Activated CD8-positive, alpha-beta memory T cell treated with anti-CD3 and anti-CD28 coated beads for 4 hours (primary cell): Measurements from ENCODE around the gene VGF.

Source experiments
- DNase-seq, 2 donors: peaks; one replicate each; pipeline ENCODE4 v3.0.0-alpha.2; 2020; ENCODE audit warnings: low read depth in 2 of 2

Gene VGF

DNA sequence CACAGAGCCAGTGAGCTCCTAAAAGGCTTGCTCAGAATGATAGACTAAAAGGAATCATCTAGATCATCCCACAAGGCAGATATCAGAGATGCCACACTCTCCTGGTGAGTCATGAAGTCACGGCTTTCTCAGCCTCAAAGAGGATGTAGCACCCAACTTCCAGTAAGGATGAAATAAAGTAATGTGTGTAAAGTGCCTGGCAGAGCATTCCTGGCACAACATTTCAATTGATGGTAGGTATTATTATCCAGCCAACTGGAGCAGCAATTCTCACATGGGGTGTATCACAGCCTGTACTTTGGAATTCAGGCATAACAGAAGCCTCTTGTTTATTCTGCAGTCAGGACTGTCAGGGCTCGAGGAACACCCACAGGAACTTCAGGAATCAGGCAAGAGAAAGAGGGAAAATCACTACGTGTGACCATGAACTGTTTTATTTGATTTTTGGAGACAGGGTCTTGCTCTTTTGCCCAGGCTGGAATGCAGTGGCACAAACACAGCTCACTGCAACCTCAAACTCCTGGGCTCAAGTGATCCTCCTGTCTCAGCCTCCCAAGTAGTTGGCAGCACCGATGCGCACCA, 20.0 kb upstream of the VGF start:
- DNase-seq = no peak

DNA sequence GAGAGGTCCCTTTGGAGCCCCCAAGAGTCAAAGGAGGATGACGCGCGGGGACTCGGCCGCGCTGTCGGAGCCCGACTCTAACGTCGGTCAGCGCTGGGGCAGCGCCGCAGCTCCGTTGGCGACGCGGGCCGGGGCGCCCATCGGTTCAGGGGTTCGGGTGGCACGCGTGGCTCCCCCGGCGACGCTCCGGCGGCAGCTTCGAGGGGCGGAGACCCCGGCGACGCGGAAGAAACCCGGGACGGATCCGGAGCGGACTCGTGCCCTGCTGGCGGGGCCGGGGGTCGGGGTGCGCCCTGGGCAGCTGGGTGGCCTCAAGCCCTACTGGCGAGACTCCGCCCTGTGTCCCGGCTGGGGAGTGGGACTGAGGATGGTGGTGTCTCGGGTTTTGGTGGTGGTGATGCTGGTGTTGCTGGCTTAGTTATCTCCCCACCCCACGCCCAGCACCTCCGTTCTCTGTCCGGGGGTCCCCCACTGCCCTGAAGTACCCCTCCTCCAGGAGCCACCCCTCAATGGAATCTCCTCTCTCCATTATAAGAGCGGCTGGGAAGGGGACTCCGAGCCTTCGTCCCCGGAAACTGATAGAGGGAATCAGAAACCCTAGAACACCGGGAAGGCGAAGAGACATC, 14.9 kb upstream of the VGF start, which contains the start of gene NAT16:
TSS of gene NAT16 (minus strand) at position 164 of the 626 bp plus-strand sequence. CDS start 5,486 bp downstream, outside the sequence.
- no peak for DNase-seq

GRCh38 chr7:101179713-101180112, 14.3 kb upstream of the VGF start:
- no peak for DNase-seq

- no peak for DNase-seq
These were observed 13.7 kb upstream of the VGF start for GRCh38 chr7:101179117-101179516.

DNA sequence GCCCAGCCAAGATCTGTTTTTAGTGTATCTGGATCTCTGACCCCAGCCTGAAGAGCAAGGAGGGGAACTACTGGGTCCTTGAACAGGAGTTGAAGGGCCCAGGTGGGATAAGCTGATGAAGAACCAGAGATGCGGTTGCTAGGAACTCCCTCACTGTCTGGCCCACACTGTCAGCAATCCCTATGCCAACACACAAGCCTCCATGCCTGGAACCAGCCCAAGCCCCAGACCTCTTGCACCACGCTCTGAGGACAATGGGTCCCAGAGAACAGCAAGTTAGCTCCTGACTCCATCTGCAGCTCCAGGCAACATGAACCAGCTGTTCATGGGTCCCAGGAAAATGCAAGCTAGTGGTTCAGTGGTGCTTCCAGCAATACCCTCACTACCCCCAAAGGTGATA, 12.3 kb upstream of the VGF start:
- no peak for DNase-seq

- no peak for DNase-seq
These were observed 10.3 kb upstream of the VGF start for GRCh38 chr7:101175664-101176063.

- no peak for DNase-seq
These were observed 9.0 kb upstream of the VGF start for GRCh38 chr7:101174322-101174854.

DNA sequence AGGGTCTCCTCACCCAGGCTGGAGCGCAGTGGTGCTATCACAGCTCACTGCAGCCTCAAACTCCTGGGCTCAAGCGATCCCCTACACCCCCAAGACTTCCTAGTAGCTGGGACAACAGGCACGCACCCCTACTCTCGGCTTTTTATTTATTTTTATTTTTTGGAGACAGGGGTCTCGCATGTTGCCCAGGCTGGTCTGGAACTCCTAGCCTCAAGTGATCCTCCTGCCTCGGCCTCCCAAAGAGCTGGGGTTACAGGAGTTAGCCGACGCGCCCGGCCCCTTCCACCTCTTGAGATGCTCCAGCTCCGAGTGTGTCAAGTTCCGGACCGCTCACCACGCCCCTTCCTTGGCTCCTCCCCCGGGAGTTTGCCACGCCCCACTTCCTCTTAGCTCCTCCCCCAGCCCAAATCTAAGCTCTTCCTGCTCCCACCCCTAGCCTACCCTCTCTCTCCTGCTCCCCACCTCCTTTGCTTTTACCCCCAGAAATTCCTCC, 8.4 kb upstream of the VGF start:
- peak in 1 of 2 donors; percentile 31 for DNase-seq

DNA sequence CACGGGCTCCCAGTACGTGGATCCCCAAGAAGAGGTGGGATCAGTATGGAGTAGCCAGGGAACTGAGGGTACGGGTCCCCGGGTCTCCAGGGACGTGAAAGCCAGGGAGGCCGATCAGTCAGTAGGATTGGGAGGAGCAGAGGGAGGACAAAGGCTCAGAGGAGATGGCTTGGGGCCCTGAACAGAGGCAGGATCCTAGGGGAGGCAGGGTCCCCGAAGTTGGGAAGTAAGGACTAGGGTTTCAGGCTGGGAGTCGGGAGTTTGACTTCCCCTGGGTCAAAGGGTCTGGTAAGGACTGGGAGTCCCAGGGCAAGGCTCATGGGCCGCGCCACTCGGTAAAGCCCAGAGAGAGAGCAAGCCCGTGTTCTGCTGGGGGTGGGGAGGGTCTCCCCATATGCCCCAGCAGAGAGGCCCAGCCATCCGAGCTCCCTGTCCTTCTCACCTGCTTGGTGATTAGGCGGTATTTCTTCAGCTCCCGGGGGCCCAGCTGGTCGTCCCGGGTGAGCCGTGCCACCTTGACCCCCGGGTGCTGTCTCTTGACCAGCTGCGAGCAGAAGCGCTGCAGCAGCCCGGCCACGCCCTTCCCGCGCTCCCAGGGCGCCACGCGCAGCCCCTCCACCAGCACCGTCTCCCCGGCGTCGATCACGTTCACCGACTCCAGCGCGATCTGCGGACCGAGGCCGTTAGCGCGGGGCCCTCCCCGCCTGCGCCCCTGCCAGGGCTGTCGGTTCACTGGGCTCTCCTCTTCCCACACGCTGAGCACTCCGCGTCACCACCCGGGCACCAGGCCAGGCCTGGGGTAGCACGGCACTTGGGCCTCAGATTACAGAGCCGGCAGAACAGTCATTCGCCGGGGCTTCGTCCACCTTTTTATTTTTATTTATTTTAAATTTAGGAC, 7.7 kb upstream of the VGF start:
- DNase-seq = no peak

DNA sequence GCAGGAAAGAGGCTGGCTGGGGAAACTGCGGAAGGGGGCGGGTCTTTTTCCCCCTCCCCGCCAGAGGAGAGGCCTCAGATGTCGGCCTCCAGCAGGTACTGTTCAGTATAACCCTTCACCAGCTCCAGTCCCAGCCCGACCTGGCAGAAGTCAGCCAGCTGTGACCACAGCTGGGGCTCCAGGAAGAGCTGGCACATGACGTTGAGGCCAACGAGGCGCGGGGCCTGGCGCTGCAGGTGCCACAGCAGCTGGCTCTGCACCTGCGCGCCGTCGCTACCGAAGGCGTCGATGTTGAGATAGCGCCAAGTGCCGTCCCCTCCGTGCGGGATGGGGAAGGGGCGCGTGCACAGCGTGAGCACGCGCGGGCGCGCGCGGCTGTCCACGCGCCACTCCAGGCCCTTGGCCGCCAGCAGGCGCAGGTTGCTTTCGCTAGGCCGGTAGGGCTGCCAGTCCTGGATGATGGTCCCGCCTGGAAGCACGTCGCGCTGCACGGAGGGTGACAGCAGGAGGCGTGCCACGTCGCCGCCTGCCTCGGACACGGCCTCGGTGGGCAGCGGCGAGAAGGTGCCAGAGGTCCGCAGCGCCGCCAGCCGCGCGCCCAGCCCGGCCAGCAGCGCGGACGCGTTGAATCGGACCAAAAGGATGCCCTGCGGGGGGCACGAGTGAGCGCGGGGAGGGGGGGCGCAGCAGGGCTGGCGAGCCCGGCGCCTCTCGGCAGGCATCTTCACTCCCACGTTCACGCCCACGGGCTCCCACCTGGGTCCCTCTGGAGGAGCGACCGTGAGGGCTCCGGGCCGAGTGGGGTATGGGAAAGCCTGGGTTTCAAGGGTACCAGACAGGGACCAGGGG, 6.9 kb upstream of the VGF start:
- no peak for DNase-seq

DNA sequence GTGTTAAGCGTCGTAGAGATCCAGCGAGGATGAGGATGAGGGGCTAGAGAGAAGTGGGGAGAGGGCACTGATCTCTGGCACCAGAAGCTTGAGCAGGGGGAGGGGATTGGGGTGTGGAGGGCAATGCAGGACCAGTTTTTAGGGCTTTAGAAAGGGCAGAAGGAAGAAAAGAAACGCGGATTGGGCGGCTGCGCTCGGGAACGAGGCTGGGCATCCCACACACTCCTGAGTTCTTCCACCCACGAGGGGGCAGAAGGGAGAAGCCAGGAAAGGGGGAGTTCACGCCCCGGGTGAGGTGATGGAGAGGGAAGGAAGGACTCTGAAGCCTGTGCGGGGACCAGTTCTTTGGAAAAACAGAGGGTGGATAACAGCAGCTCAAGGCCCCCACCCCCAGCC, 6.1 kb upstream of the VGF start:
- no peak for DNase-seq

GRCh38 chr7:101170617-101171441, 5.5 kb upstream of the VGF start:
- DNase-seq = no peak

- peak; percentile 59 to 70 for DNase-seq
These were observed 4.6 kb upstream of the VGF start for GRCh38 chr7:101169838-101170551.

DNA sequence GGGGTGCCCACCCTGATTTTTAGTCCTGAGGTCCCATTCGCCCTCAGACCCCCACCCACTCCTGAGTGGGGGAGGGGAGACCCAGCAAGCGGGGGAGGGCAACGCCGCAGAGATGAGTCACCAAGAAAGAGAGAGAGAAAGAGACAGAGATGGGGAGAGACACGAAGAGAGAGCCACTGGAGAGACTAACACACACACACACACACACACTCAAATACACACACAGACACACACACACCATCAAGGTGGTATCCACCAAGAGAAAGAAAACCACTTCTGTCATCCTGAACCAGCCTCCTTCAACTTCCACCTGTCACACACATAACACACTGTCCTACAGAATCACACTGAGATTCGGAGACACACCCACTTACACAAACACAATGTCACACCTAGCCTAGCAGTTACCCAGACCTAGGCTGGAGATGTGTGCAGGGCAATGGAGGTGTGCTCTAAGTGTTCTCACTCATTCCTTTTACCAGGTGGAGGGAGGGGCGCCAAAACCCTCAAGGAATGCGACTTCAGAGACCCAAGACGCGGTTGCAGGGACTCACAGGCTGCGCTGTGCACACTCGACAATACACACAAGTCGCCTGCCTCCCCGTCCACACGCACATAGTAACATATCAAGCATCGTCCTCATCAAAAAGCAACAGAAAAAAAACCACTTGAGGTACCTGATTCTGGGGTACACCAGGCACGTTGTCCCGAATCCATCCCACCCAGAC, 3.9 kb upstream of the VGF start:
- no peak for DNase-seq

DNA sequence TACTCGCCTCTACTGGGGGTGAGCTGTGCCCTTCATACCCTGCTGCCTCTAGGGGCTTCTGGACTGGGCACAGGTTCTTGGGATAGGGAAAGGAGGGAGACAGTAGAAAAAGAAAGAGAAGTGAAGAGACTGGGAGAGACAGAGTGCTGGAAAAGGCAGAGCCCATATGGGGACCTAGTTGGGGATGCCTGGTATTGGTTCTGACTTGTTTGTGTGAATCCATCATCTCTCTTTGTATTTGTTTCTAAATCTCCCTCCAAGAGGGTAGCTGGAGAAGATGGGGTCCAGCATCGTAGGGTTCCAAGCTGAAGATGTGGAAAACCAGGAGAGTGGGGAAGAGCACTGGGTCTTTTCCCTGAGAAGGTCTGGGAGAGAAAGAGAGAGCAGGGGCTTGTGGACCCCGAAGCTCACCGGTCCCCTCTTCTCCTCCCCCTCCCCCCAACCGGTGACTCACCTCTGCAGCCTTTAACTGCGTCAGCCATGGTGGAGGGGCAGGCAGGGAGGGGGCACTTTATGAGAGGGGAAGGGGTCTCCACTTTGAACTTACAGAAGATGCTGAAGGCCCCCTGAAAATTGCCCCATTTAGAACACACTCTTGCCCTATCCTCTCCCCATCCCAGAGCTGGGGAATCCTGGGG, 3.2 kb upstream of the VGF start:
- no peak for DNase-seq

DNA sequence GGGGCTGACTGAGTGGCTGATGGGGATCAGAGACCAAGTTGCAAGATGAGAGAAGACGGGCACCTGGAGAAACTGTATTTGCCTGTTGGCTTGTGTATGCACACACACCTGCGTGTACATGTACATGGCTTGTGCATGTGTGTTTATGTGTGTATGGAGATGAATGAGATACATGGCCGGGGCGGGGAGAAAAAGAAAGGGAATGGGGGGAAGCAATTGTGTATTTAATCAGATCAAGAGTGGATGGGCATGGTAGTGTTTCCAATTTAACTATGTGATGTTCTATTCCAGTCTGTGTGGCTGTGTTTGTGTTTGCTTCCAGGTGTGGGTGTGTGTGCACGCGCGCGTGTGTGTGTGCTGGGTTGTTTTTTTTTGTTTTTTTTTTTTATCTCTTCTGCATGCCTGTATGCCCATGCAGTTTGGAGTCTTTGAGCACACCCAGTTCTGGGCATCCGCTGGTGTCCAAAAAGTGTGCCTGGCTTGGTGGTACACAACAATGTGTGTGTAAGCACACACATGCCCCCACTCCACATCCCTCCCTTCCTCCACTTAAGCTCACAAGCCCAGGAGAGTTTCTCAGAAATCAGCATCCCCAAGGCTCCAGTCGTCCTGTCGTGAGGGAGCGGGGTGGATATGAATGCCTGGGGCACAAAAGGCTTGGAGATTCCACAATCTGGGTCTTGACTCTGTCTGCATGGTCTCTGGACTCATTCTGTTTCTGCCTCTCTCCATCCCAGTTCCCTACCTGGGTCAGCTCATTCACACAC, 2.5 kb upstream of the VGF start:
- DNase-seq = no peak

GRCh38 chr7:101166909-101167644, 1.7 kb upstream of the VGF start:
- DNase-seq = no peak

DNA sequence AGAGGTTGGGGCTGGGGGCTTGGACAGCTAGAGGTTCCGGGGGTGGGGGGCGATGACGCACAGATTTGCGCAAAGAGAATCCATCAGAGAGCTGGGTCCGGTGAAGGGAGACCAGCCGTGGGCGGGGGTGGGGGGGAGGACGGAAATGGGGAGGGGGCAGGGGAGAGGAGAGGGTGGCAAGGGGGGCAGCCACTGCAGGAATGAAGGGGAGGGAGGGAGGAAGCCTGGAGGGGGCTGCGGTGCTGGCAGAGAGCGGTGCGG, 1.2 kb upstream of the VGF start:
- DNase-seq = no peak
